HG02571 (cell line): ENCODE data around the gene C1orf198.

Experiments used
- ATAC-seq: cut with Tn5 transposase; IDR thresholded peaks from one replicate; pipeline ENCODE4 v1.9.1; 2021; ENCODE audit warnings: mild to moderate bottlenecking, moderate library complexity; ENCODE audit not compliant: unreplicated experiment

Gene C1orf198

DNA sequence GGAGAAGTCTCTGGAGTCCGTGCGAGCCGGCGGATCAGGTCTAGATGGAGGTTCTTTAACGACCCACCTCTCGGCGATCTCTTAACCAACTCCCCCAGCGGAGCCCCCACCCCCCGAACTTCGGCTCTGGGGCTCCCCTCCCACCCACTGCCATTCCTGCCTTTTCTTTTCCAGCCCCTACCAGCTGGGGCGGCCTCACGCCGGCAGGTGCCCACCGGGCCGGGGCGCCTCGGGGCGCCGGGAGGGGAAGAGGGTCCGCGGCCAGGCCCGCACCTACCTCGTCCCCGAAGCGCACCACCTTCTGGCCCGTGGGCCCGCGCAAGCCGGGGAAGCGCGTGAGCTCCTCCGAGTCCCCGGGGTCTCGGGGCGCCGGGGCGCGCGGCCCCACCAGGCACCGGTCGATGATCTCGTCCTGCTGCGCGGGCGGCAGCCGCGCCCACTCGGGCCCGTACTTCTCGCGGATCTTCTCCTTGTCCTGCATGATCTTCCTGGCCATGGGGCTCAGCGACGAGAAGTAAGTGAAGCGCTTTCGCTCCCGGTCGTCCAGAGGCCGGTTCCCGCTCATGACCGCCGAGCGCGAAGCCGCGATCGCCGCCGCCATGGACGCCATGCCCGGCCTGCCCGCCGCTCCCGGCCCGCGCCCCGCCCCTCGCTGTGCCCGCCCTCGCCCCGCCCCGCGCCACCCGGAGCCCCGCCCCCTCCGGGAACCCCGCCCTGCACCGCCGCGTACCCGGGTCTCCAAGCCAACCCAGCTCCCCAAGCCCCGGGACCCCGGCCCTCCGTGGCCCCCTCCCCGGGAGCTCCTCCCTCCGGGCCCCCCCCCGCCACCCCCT is at the start of gene C1orf198:
Gene C1orf198, minus strand, starts transcription at position 619 of the 833 bp plus-strand sequence. Its CDS starts 9 bp downstream, at position 610.
- ATAC-seq = peak; percentile 85

- ATAC-seq = peak; percentile 48
Measured at GRCh38 chr1:230917284-230918135, 49.2 kb upstream of the C1orf198 start.

DNA sequence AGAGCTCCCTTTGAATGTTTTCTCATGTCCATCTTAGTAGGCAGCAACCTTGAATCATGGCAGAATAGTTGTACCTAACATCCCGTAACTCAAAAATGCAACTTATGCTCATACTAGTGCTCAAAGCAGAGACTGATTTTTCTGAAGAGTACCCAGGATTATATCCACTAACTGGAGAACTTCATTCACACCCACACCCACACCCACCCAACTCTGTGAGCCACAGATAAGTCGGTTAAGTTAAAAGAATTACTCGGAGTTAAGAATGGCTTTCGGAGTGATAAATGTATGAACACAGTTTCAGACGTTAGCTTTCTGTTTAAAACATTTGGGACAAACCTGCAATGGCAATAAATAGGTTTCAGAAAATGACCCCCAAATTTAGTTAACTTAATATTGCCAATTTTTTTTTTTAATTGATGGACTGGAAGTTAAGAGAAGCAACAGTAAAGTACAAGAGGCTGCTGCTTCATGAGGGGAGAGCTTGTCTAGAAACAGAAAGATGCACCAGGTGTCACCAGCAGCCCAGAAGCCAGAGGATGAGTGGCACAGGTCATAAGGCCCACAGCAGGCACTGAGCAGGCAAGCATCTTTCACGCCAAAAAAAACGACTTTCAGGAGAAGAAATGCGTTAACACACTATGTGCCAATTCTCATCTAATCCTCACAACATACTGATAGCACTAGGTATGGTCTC is 48.4 kb upstream of the C1orf198 start:
- ATAC-seq = no peak

GRCh38 chr1:230915078-230915477 is 46.8 kb upstream of the C1orf198 start:
- ATAC-seq = no peak

DNA sequence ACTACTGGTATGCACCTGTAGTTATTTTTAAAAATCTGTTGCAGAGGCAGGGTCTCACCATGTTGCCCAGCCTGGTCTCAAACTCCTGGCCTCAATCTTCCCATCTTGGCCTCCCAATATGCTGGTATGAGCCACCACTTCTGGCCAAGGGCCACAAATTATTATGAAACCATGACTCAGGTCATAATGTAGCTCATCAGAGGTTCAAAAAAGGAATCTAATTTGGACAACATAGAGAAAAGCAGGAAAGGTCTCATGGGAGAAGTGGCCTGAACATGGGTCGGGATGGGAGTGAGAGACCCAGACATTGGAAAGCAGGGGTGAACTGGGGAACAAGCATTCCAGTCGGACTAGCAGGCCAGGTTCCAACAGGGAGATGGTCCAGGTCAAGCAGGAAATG is 45.2 kb upstream of the C1orf198 start:
- no peak for ATAC-seq

DNA sequence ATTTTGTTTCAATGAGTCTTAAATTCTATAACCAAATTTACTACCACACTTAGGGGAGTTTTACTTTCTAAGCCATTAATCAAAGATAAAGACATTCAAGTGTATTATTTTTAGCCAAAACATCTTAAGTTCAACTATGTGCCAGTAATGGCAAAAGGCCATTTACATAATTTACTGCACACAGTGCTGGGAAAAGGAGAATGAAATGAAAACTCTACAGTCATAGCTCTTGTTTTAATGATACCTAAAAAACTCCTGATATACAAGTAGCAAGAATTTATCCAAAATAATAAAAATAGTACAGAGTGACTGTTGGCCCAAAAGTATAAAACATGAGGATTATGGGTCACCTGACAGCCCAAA is 42.4 kb upstream of the C1orf198 start:
- no peak for ATAC-seq

- no peak for ATAC-seq
Measured at GRCh38 chr1:230909974-230910754, 41.8 kb upstream of the C1orf198 start.

- no peak for ATAC-seq
Measured at GRCh38 chr1:230907472-230908205, 39.3 kb upstream of the C1orf198 start.

GRCh38 chr1:230906226-230906625 is 37.9 kb upstream of the C1orf198 start:
- no peak for ATAC-seq

- no peak for ATAC-seq
Measured at GRCh38 chr1:230905733-230906132, 37.4 kb upstream of the C1orf198 start.

DNA sequence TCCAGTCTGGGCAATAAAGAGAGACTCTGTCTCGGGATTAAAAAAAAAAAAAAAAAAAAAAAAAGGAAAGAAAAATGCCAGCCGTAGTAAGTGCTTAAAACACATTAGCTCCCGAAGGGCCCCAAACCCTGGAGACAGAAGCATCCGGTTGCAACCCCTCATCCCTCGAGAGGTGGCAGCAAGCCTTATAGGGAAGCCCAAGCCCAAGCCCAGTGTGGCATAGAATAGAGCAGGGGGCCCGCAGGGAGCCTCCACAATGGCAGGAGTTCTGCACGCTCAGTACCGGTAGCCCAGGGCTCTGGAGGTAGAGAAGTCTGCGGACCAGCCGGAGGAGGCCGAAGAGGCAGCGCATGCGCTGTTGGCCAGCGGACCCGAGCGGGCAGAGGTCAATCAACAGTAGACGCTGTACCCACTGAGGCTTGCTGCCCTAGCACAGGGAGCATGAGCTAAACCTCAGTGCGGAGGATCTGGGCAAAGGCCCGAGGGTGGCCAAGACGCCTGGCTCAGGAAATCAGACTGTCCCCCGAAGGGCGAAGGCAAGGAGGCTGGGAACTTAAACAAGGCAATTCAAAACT is 34.1 kb upstream of the C1orf198 start:
- ATAC-seq = no peak

- no peak for ATAC-seq
Measured at GRCh38 chr1:230901671-230902070, 33.4 kb upstream of the C1orf198 start.

DNA sequence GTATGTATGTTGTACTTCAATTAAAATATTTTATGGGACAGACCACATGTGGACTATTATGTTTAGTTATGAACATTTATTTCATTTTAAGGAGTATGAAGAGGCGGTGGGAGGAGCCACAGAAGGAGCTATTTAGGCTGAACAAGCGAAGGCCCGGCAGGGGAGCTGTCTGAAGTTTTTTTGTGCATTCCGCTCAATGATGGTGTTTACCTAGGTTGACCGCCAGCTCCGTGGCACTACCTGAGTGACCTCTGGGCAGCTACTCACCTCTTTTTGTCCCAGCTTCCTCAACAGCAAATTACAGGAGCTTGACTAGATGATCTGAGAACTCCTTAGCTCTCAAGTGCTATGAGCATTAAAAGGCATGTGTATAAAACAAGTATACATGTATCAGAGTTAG is 32.7 kb upstream of the C1orf198 start:
- ATAC-seq = no peak

GRCh38 chr1:230899841-230900251 is 31.5 kb upstream of the C1orf198 start:
- ATAC-seq = no peak

- no peak for ATAC-seq
Measured at GRCh38 chr1:230898748-230899147, 30.4 kb upstream of the C1orf198 start.

DNA sequence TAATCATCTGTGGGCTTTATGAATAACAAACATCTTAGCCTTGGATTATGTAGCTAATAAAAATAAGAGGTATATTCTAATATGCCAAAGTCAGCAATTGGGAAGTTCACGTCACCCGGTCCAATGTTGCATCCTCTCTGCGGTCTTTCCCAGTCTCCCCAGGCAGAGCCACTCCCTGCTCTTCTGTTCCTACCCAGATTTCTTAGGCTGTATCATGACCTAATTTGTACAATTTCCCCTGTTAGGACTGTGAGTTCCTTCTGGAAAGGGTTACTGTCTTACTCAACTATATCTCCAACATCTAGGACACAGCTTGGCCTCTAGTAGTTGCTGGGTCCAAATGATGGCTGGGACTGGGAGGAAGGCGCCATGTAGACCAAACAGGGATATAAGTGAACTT is 29.8 kb upstream of the C1orf198 start:
- ATAC-seq = no peak

DNA sequence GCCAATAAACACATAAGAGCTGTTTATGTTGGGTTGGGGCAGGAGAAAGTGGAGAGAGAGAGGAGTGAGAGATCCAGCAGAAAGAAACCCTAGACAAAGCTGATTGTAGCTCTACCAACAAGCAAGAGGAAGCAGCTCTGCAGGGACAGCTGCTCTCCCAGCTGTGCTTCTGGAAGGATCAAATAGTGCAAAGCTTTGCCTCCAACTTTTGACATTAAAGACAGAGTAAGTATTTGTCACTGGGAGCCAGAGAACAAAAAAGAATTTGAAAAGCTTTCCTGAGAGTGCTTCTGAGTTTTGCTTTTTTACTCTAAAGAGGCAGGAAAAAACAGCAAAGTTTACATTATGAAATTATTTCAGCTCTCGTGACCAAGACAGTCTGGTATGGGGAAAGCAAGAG is 28.5 kb upstream of the C1orf198 start:
- no peak for ATAC-seq

- no peak for ATAC-seq
Measured at GRCh38 chr1:230895452-230895851, 27.1 kb upstream of the C1orf198 start.

GRCh38 chr1:230894664-230895063 is 26.3 kb upstream of the C1orf198 start:
- ATAC-seq = no peak

DNA sequence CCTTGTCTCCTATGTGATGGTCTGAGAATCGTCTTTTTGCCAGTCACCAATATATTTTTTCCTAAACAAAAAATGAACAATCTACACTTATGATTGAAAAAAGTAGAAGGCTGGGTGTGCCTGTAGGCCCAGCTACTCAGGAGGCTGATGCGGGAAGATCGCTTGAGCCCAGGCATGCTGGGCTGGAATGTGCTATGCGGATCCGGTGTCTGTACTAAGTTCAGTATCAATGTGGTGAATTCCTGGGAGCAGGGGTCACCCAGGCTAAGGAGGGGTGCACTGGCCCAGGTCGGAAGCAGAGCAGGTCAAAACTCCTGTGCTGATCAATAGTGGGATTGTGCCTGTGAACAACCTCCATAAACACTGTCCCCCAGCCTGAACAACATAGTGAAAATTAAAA is 25.7 kb upstream of the C1orf198 start:
- no peak for ATAC-seq
